ENCODE measurements around the gene PDE10A.
"Not testable (repeated sequence)": the region's sequence is repeated elsewhere in the genome, so short reads cannot be mapped to it uniquely, and the experiment has no call there.

Gene PDE10A

DNA sequence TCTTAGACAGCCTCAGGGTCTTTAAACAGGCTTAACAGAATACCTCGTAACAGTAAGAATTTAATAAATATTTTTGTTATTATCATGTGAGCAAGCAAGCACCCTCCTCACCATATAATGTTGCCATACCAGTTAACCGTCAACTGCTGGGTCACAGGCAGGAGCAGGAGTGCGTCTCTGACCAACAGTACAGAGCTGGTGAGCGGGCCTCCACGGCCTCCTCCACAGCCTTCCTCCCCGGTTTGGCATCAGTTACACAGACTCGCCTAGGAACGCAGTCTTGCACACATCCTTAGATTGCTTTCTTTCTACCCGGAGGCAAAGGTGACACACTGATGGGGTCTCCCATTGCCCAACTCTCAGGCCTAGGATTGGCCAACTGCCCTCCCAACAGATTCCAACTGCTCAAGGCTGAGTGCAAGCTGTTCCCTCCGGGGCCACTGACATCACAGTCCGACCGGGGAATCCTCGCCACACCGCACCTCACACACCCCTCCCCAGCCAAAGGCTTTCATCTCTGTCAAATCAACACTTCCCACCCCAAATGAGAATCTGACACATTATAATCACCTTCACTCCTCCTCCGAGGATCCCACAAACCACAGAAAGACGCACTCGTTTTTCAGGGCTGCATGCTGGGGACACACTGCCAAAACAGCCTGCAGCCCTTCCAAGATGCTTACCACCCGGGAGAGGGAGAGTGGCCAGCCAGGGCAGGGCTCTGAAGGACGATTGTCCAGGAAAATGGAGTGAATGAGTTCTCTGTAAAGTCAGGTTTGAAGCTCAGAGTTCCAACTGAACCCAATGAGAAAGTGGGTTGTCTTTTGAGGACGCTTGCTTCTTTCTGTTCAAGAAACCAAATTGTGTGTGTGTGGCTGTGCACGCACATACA is 63.2 kb downstream of the PDE10A start:
- no peak overlapping the region for H3K4me3 ChIP-seq (ENCODE audit: low read depth, low read length)
- no peak for DNase-seq (ENCODE audit: low read depth)

DNA sequence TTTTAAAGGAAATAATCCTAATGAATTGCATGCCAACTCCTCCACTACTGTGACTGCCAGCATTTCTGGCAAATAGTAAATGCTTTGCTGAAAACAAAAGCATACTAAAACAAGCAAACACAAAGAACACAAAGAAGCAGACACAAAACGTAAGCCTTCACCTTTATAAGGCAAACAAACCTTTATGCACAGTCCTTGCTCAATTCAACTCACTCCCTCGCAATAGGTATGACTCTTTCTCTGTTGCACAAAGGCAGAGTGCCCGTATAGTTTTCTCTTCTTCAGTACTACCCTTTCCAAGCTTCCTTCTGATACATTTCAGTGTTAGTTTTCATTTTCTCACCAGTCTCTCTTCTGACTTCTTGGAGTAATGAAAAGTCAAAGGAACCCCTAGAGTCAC is 63.9 kb downstream of the PDE10A start:
- H3K4me3 ChIP-seq (ENCODE audit: low read depth, low read length) = no peak overlapping the region
- DNase-seq (ENCODE audit: low read depth) = no peak

DNA sequence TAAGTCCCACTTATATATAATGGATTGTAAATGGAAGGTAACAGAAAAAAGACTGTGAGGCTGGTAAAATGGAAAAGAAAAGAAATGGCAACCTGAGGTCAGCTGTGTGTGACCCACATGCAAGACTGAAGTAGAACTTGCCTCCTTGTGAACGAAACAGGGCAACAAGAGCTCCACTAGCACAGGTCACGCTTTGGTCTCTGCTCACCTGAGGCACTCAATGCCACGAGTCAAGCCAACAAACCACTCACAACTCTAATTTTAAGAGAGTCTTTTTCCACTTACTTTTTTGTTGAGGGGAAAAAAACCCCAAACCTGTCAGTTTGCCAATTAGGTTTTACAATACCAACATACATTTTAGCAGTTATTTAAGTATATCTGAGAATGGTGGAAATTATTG is 65.2 kb downstream of the PDE10A start:
- DNase-seq (ENCODE audit: low read depth) = no peak
- H3K4me3 ChIP-seq (ENCODE audit: low read depth, low read length) = no peak overlapping the region

DNA sequence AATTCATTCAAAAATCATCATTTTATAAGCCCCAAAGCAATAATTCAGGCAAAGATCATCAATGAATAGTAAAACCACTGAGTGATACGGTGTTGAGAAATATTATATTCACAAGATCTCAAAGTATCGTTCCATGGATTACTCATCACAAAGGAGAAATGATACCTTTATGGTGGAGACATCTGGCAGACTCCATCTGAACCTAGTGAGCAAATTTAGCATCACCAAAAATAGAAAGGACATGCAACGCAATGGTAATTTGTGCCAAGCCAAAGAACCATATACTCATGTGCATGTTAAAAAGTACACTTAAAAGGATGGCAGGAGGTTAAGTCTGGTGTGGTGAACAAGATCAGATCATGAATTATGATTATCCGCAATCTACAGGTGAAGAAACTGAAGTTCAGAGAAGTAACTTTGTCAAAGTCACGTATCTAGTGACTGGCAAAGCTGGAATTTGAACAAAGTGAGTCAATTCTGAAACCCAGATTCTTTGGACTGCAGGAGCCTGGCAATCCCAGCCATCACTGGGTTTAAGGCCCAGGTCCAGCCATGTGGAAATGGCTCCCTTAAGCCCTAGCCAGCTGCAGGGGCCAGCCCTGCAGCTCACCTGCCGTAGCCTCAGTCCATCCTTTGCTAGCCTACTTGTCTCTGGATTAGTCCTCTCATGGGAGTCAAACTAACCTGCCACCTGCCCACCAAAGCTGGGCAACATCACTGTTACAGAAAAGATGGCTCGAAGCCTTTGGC is 68.3 kb downstream of the PDE10A start:
- H3K4me3 ChIP-seq (ENCODE audit: low read depth, low read length) = no peak overlapping the region
- no peak for DNase-seq (ENCODE audit: low read depth)

DNA sequence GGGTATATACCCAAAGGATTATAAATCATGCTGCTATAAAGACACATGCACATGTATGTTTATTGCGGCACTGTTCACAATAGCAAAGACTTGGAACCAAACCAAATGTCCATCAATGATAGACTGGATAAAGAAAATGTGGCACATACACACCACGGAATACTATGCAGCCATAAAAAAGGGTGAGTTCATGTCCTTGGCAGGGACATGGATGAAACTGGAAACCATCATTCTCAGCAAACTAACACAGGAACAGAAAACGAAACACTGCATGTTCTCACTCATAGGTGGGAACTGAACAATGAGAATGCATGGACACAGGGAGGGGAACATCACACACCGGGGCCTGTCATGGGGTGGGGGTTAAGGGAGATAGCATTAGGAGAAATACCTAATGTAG is 70.1 kb downstream of the PDE10A start:
- H3K4me3 ChIP-seq (ENCODE audit: low read depth, low read length); DNase-seq (ENCODE audit: low read depth): not testable (repeated sequence)

DNA sequence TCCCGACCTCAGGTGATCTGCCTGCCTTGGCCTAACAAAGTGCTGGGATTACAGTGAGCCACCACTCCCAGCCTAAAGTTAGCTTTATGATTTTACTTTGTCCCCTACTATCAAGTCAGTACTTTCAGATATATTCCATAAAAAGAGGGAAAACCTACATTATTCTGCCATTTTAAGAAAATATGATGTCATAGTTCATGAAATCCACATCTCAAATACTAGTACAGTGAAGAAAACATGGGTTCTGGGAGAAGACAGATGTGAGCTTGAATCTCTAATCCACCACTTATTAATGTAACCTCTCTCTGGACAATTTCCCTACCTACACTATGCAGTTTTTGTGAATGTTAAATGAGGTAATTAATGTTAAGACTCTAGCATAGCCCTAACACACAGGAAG is 74.5 kb downstream of the PDE10A start:
- DNase-seq (ENCODE audit: low read depth) = no peak
- H3K4me3 ChIP-seq (ENCODE audit: low read depth, low read length) = no peak overlapping the region

DNA sequence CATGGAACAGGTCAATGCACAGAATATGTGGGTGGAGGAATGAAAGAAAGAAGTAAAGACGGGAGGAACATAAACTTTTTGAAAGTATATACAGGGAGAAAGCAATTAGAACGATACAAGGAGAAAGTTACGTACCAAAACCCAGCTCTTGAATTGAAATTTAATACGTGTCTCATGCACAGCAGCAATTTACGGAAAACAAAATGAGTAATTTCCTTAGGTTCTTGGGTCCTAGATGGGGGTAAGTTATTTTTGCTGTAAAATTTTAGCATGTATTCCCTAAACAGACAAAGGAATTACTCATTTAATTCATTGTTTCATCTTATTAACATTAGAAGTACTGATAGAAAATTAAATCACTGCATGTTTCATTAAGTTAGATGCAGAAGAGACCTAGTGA is 75.8 kb downstream of the PDE10A start:
- no peak for DNase-seq (ENCODE audit: low read depth)
- no peak overlapping the region for H3K4me3 ChIP-seq (ENCODE audit: low read depth, low read length)

DNA sequence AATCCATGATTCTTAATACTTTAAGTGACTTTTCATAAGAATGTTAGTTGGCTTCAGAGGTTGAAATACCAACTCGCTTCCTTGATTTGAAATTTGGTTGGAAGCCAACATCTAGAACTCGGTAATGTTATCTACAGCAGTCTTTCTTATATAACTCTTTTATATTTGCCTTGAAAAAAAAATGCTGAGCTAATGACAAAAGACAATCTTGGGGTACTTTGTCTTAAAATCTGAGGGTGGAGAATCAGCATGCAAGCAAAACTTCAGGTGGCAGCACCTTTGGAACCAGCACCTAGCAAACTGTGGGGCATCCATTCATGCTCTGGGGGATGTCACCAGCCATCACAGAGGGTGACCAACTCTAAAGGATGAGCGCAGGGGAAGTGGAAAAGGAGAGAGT is 76.3 kb downstream of the PDE10A start:
- no peak for DNase-seq (ENCODE audit: low read depth)

DNA sequence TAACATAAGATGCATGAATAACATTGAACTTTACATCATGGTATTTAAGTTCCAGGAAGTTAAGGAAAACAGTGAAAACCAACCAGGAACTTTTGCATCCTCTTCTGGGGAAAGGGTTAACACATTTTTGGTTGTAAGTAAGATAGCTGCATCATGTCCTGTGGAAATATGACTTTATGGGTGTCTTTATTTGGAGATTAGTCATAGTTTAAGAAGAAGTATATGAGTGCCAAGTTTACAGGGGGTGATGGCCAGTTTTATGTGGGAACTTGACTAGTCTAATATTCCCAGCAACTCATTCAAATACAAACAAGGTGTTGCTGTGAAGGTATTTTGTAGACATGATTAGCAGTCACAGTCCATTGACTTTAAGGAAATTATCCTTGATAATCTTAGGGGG is 78.0 kb downstream of the PDE10A start:
- no peak for DNase-seq (ENCODE audit: low read depth)
- H3K4me3 ChIP-seq (ENCODE audit: low read depth, low read length) = no peak overlapping the region

More for the DNA sequence above, 76.3 kb downstream of the PDE10A start:
- H3K4me3 ChIP-seq (ENCODE audit: low read depth, low read length) = no peak overlapping the region

DNA sequence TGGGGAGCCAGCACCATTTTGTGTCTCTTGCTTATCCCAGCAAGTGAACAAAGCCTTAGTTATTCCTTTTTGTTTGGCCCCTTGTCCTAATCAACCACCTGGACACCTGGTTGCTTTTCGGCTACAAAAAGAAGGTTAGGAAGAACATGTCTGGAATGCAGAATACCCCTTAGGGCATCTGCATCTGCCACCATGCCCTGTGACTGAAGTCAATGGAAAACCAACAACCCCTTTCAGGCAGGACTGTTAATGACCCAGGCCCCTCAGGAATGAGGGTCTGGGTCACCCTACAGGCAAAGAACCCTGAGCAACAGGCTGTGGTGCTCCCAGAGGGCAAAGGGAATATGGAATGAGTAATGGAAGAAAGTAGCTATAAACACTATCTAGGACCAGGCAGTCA is 78.5 kb downstream of the PDE10A start:
- DNase-seq (ENCODE audit: low read depth) = no peak
- H3K4me3 ChIP-seq (ENCODE audit: low read depth, low read length) = no peak overlapping the region

DNA sequence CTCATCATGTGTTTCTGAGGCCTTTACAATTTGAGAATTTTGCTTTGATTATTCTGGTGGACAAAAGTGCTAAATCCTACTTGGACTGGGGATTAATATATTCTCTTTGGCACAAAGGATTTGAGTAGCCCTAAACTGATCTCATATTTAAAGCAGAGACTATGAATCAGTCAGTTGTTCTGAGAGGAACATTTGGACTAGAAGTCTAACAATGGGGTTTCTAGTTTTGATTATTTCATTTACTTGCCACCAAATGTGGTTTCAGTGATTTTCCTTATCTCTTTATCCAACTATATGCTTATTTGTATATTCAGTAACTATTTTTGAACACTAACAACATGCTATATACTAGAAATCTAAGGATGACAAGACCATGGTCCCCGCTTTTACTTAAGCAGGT is 81.4 kb downstream of the PDE10A start:
- no peak overlapping the region for H3K4me3 ChIP-seq (ENCODE audit: low read depth, low read length)
- DNase-seq (ENCODE audit: low read depth) = no peak

DNA sequence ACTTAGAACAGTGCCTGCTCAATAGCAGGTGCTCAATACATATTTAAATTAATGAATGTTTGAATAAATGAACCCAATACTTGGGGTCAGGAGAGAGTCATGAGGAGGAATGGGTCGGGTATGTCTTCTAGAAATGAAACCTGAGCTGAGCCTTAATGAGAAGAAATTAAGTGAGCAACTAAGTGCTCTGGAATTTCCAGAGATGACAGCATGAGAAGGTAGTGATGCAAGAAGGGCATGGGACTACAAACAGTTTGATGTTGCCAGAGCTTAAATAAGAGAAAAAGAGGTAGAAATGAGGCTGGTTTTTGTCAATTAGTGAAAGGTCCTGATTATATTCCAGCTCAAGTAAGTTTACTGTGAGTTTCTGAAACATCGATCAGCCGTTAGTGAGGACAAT is 82.9 kb downstream of the PDE10A start:
- DNase-seq (ENCODE audit: low read depth) = no peak
- no peak overlapping the region for H3K4me3 ChIP-seq (ENCODE audit: low read depth, low read length)

DNA sequence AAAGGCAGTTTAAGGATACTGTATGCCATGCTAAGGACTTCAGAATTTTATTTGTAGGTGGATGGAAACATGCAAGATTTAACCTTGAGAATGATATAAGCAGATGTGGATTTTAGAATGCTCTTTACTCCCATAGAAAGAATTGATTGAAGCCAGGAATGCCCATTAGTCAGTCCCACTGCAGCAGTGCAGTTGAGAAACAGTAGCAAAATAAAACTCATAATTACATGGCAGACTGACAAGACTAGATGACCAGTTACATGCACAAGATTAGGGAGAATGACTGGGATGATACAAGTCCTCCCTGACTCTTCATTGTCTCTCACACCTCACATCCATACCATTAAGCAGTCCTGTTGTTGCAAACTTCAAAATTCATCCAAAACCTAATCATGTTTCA is 83.9 kb downstream of the PDE10A start:
- DNase-seq (ENCODE audit: low read depth) = no peak
- H3K4me3 ChIP-seq (ENCODE audit: low read depth, low read length) = no peak overlapping the region

DNA sequence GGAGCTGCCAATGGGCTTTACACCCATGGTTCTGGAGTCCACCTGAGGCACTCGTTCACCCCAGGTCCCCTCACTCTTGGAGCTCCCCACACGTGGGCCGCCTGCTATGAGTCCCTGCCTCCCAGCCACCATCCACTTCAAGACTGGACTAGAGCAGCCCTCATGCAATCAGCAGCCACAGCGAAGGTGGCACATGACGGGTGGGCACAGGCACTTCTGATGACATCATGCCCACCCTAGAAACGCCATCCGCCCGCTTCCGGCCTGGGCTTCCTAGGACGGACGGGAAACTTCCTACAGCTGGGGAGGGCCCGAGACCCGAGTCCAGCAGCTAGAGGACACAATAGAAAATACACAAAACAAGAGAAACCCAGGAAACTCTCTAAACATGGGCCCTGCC is 85.5 kb downstream of the PDE10A start:
- DNase-seq (ENCODE audit: low read depth) = no peak
- no peak overlapping the region for H3K4me3 ChIP-seq (ENCODE audit: low read depth, low read length)

DNA sequence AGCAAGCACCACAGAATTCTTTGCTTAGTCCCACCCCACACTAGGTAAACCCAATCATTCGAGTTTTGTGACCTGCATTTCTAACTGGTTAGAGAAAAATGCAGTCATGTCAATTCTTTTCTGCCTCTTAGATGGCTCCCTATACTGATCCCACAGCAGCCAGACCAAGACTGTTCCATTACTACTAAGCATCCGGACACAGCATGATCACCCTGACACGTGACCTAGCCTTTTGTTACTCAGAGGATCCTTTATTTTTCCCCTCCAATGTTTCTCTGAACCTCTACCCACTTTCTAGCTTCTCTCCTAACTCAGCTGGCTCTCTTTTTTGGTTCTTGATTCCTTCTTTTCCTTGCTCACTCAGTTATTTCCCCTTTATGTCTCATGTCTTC is 87.9 kb downstream of the PDE10A start:
- no peak for DNase-seq (ENCODE audit: low read depth)
- H3K4me3 ChIP-seq (ENCODE audit: low read depth, low read length) = no peak overlapping the region

DNA sequence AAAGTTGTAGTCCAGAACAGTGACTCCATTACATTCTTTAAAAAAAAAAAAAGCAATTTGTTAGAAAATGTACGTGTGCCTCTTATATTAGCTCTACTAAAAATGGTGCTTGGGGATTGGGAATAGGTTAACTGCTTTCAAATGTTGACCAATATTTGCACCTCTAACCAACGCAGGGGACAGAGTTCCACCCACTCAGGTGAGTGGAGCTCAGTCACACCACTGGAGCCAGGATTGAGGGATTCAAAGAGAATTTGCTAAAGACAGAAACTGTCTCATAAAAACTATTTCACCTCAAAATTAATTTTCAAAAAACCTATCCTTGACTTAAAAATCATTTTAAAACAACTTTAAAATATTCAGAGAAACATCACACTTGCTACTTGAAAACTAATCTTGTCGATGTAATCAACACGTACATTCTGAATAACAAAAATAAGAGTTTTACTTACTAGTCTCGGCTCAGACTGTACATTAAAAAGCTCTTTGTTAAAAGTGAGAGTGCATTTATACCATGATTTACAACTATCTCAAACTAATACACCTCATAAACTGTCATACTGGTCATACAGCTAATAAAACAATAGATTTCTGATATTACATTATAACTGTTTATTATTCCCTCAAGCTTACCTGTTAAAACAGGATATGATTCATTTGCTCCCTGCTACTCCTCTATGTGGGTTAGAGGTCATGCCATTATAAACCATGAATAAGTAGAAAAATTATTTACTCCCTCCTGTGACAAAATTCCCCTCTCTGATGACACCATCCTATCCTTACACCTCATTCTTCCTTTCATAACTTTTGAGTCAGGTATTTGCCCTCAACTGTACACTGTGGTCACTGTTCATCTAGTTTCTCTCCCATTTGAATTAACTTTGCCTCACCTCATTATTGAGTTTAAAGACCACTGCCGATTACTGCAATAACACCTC is 88.6 kb downstream of the PDE10A start:
- no peak overlapping the region for H3K4me3 ChIP-seq (ENCODE audit: low read depth, low read length)
- DNase-seq (ENCODE audit: low read depth) = no peak

DNA sequence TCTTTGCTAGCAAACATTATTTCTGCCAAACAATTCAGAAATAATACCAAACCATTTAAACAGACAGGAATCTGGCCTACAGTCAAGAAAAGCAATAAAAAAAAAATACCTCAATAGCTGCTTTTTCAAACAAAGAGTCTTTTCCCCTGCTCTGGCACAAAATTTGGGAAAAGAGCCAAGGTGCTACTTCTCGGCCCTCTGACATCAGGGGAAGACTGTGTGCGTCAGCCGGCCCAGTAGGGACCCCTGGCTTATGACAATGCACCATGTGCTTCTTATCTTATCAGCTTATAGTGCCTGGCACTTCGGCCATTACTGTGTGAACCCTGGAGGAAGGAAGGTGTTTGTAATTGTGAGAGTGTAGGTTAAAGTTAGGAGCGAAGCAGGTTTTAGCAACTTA is 89.4 kb downstream of the PDE10A start:
- DNase-seq (ENCODE audit: low read depth) = peak; percentile 52
- H3K4me3 ChIP-seq (ENCODE audit: low read depth, low read length) = no peak overlapping the region

DNA sequence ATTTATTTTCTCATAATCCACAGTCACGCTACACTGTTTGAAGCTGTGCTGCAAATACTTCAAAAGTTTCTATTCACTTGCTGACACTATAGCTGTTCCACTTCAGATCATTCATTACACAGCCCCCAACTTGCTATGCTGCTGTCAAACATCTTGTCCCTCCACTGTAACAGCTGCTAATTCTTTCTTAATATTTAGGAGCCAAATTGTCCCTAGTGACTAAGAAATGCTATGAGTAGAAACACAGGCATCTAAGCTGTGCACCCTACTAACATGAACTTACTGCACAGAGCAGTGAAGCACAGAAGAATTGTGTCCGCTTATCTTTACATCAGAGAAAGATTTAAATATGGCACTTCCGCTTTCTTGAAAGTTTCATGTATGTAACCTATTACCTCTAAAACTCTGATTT is 91.3 kb downstream of the PDE10A start:
- DNase-seq (ENCODE audit: low read depth) = no peak
- H3K4me3 ChIP-seq (ENCODE audit: low read depth, low read length) = no peak overlapping the region

DNA sequence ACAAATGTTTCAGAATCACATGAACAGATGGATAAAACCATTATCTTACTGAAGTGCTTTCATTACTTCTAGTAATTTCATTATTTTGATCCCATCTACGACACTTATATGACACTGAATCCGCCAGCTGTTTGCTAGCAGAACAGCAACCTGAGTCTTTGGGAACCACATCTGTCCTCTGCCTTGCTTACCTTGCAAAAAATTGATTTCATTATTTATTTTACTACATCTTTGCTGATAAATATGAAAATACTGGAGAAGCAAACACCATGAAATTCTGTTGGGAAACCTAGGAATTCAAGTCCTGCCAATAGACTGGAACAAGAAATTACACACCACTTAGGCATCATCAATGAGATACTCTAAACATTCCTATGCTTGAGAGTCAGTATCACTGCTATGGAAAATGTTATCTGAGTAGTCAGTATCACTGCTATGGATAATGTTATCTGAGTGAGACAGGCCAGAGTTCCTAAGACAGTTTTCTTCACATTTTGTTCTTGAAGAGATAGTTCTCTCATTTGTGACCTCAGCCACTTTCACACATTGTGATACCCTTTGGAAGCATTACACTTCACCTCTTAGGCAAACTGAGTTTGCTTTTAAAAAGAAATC is 91.9 kb downstream of the PDE10A start:
- no peak for DNase-seq (ENCODE audit: low read depth)
- no peak overlapping the region for H3K4me3 ChIP-seq (ENCODE audit: low read depth, low read length)

Data from skeletal muscle cell (primary cell).